GM19193 (cell line): ENCODE results near the gene GPR34.

Source experiments
- POLR2A ChIP-seq: IDR thresholded peaks from 4 replicates; pipeline ENCODE4 v1.6.1; 2011; ENCODE audit not compliant: insufficient read depth, insufficient read length; ENCODE audit errors: extremely low read depth

GPR34 gene

GRCh38 chrX:41686788-41687187 is 2.0 kb upstream of the GPR34 start:
- TF ChIP-seq POLR2A, result no peak

- TF ChIP-seq POLR2A, result no peak
Observed at GRCh38 chrX:41688156-41688555, 617 bp upstream of the GPR34 start.

GRCh38 chrX:41689711-41690110 is 938 bp downstream of the GPR34 start:
- no peak for TF ChIP-seq POLR2A

DNA sequence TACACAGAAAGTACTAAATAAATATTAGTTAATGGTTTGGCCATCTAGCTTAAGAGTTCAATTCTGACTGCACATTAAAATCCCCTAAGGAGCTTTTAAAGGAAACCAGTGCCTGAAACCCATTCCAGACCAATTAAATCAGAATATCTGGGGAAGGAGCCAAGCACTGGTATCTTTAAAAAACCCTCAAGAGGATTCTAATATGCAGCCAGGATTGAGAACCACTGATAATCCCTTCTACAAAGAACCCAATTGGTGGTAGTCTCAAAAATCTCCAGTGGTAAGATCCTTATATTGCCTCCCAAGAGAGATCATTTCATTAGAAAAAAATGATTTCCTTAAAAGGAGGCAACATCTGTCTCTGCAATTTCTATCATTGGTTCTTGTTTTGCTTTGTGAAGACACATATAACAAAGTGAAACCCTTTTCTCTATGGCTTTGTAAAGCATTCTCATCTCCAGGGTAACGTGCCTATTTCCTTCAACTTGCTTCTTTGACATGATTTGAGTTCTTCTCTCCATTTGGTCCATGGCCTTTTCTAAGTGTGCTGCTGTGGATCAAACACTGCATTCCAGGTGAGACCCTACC is 3.5 kb downstream of the GPR34 start:
- TF ChIP-seq POLR2A, result no peak

GRCh38 chrX:41693024-41693423 is 4.3 kb downstream of the GPR34 start:
- TF ChIP-seq POLR2A, result no peak

- no peak for TF ChIP-seq POLR2A
Observed at GRCh38 chrX:41695426-41695825, 6.7 kb downstream of the GPR34 start.

GRCh38 chrX:41703574-41704029 is 14.8 kb downstream of the GPR34 start:
- TF ChIP-seq POLR2A, result no peak

- TF ChIP-seq POLR2A, result no peak
Observed at GRCh38 chrX:41705042-41705441, 16.3 kb downstream of the GPR34 start.

GRCh38 chrX:41705680-41706374 is 17.1 kb downstream of the GPR34 start:
- TF ChIP-seq POLR2A, result no peak

- no peak for TF ChIP-seq POLR2A
Observed at GRCh38 chrX:41707218-41707617, 18.4 kb downstream of the GPR34 start.

DNA sequence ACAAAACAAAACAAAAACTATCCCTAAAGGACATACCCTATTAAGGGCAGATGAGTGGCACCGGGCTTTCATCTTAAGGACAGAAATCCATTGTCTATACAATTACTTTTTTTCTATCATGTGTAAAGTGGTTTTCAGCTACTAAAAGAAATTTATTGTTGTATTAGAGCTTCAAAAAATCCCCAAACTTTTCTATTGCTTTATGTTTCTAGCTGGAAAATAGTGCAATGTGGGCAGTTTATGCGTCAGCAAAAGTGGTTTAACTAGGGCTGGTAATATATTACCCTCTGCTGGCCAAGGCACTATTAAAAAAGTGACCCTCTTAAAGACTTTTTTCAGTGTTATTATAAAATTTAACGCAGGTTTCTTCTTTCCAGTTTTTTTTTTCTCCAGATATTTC is 19.7 kb downstream of the GPR34 start:
- TF ChIP-seq POLR2A, result no peak

DNA sequence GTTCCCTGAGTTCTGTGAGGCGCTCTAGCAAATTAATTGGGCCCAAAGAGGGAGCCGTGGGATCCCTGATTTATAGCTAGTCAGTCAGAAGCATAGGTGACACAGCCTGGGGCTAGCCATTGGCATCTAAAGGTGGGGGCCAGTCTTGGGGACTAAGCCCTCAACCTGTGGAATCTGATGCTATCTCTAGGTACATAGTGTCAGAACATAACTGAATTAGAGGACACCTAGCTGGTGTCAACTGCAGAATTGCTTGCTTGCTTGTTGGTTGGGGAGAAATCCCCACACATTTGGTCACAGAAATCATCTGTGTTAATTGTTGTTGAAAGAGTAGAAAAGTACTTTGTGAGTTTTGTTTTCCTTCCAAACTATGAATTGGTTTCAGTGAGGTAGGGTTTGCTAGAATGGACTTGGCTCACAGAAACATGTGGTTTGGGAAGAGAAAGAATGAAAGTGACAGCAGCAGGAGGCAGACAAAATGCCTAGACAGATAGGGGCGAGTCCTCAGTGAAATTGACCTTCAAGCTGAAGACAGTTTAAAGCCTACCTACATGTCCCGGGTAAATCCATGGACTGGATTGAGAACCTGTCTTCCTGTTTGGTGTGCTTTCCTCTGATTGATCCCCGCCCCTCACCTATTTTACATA is 22.4 kb downstream of the GPR34 start:
- TF ChIP-seq POLR2A, result no peak

- no peak for TF ChIP-seq POLR2A
Observed at GRCh38 chrX:41716222-41716621, 27.4 kb downstream of the GPR34 start.

- no peak for TF ChIP-seq POLR2A
Observed at GRCh38 chrX:41716767-41717473, 28.1 kb downstream of the GPR34 start.

- no peak for TF ChIP-seq POLR2A
Observed at GRCh38 chrX:41718481-41719235, 29.9 kb downstream of the GPR34 start.

GRCh38 chrX:41720125-41720779 is 31.5 kb downstream of the GPR34 start:
- no peak for TF ChIP-seq POLR2A
